CD4-positive, alpha-beta T cell treated with Interferon gamma for 1 hour (primary cell): ENCODE data around the gene RANBP17.

Experiments
- DNase-seq: peaks from one replicate; pipeline ENCODE4 v3.0.0-alpha.2; 2020

Gene RANBP17

DNA sequence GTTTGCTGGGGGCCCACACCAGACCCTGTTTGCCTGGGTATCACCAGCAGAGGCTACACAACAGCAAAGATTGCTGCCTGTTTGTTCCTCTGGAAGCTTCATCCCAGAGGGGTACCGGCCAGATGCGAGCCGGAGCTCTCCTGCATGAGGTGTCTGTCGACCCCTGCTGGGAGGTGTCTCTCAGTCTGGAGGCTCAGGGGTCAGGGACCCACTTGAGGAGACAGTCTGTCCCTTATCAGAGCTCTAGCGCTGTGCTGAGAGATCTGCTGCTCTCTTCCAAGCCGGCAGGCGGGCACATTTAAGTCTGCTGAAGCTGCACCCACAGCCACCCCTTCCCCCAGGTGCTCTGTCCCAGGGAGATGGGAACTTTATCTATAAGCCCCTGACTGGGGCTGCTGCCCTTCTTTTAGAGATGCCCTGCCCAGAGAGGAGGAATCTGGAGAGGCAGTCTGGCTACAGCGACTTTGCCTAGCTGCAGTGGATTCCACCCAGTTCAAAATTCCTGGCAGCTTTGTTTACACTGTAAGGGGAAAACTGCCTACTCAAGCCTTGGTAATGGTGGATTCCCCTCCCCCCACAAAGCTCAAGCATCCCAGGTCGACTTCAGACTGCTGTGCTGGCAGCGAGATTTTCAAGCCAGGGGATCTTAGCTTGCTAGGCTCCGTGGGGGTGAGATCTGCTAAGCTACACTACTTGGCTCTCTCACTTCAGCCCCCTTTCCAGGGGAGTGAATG, 241.2 kb downstream of the RANBP17 start:
- no peak for DNase-seq

DNA sequence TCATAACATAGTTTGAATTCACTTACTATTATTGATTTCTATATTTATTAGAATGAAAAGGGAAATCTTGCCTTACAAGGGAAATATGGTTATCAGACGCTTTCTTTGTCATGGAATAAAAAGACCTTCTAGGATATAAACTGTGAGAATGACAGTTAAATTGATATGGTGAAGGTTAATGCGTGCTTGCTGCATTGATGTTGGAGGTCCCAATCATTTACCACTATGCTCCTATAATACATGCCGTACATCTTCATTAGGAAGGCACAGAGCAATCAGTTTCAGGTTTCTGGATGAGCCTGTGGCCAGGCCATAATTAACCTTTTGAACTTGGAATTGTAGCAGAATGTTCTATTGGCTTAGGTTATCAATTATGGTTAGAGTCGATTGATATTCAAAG, 245.9 kb downstream of the RANBP17 start:
- no peak for DNase-seq

DNA sequence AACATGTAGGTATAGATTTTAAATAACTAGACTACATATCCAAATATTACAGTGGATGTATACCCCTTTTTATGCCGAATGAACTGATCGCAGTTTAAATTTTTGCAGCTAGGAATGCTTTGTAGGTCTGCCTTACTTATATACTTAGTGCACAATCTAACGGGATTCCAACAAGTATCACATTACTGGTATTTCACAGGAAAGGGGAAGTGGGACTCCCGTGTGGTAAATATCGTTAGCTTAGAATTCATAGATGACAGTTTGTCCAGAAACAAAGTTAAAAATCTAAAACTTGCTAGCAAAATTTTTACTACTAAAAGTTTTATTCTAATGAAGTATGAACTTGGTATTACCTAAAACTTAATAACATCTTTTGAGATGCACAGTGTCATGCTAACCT, 253.7 kb downstream of the RANBP17 start:
- DNase-seq: no peak

DNA sequence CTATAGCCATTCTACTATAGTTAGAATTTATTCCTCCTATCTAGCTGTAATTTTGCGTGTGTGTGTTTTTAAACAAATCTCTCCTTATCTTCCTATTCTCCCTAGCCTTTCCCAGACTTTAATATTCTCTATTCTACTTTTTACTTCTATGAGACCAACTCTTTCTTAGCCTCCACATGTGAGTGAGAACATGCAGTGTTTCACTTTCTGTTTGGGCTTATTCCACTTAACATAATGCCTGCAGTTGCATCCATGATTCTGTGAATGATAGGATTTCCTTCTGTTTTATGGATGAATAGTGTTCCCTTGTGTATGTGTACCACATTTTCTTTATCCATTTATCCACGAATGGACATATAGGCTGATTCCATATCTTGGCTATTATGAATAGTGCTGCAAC, 254.9 kb downstream of the RANBP17 start:
- no peak for DNase-seq

DNA sequence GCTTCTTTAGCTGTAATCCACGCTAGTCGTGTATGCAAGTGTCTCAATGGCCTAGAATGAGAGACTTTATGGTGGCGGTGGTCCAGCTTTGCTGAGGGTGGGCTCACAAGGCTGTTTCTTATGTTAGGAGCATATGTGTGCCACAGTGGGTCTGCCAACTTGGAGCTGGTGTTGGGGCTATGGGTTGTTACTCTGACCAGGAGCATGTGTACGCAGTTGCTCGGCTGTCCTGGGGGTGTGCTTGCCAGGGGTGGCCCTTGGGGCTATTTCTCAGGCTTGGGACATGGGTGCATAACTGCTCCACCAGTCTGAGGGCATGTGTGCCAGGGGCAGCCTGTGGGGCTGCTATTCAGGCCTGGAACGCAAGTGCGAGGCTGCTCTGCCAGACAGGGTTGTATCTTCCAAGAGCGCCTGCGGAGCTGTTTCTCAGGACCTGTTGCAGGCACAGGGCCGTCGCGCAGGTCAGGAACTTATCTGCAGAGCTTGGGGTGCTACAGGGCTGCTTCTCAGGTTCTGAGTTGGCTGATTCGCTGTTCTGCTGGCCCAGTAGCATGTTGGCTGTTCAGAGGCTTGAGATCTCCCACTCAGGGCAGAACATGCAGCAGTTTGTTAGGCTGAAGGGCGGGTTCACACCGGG, 259.3 kb downstream of the RANBP17 start:
- no peak for DNase-seq

DNA sequence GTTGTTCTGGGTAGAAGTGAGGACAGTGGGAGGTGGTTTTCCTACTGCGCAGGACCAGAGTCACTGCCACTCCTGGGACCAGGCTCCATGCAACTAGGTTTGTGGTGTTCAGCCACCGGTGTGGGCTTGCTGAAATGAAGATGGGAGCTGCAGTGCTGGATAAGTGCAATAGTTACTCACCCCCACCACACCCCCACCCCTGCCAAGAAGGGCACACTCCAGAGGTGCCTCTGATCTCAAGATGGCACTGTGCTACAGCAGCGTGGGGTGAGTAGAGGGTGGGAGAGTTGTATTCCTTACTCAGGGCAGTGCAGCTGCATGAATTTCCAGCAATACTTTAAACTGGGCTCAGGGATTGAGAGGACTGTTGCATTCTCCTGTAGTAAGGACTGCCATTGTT, 259.8 kb downstream of the RANBP17 start:
- DNase-seq: no peak

DNA sequence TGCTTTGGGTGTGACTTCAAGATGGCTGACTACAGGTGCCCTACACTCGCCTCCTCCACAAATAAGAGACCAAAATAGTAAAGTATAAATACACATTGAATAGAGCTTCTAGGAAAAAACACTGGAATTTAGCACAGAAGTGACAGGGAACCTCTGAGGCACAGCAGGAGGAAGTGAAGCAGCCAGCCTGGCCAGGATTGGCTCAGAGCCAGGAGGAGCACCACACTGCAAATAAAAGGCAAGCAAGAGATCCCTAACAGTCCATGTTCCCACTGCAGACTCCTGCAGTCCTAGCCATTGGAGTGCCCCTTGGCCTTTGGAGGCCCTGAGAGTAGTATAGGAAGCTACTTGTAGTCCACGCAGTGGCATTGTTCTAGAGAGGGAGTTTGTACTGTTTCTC, 260.6 kb downstream of the RANBP17 start:
- DNase-seq: no peak

DNA sequence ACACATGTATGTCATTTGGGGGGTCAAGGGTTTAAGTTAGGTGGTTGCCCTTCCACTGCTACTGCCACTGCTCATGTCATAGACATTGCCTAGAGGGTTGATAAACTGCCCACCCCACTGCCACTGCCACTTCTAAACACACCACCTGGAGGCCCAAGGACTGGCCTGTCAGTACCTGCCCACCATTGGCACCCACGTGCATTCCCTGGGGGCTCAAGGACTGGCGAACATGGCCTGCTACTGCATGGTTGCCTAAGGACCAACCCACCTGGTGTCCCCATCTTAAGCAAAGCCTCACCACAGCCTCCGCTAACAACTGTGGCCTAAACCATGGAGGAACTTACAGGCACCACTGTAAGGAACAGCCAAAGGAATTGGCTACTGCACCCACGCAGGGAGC, 261.6 kb downstream of the RANBP17 start:
- DNase-seq: no peak

DNA sequence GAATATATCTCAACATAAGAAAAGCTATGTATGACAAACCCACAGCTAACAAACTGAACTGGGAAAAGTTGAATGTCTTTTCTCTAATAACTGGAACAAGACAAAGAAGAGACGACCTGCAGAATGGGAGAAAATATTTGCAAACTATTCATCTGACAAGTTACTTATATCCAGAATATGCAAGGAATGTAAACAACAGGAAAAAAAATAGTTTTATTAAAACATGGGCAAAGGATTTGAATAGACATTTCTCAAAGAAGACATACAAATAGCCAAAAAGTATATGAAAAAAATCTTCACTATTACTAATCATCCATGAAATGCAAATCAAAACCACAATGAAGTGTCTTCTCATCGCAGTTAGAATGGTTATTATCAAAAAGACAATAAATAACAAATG, 265.5 kb downstream of the RANBP17 start:
- no peak for DNase-seq

DNA sequence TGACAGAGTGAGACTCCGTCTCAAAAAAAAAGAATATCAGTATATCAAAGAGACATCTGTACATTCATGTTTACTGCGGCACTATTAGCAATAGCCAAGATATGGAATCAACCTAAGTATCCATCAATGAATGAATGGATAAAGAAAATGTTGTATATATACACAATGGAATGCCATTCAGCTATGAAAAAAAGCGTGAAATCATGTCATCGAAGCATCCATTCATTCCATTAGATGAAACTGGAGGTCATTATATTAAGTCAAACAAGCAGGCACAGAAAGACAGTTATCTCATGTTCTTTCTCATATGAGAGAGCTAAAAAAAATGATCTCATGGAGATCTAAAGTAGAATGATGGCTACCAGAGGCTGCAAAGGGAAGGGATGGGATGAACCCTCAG, 266.3 kb downstream of the RANBP17 start:
- DNase-seq: no peak

DNA sequence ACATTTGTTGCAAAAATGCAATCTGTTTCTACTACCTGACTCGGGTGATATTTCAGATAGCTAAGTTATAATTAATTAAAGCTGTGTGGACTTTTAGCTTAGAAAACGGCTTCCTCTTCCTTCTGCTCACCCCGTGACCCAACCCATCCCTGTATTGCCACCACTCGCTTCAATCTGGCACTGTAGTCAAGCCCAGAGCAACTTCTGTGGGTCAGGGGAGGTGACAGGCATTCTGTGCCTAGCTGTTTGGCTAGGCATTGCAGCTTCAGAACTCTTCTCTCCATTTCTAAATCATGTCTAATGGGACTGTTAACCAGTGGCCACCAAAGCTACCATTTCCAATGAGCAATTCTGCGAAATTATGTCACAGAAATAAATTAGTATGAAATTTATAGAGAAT, 267.5 kb downstream of the RANBP17 start:
- no peak for DNase-seq

DNA sequence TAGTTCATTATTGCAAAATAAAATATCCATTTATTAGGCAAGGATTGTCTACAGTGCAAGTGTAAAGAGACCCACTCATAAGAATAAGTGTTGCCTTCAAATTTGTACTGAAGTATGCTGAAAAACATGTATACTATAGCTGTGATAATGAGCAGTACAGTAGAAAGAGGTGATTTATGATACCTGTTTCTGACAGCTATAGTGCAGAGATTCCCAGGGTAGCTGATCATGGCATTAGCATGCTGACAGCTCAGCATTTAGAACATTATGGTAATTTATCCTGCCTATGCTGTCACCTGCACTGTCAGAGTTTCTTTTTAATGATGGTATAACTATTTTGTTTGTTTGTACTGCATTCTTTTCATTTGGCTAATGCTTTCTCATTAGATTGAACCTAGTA, 269.7 kb downstream of the RANBP17 start:
- no peak for DNase-seq

DNA sequence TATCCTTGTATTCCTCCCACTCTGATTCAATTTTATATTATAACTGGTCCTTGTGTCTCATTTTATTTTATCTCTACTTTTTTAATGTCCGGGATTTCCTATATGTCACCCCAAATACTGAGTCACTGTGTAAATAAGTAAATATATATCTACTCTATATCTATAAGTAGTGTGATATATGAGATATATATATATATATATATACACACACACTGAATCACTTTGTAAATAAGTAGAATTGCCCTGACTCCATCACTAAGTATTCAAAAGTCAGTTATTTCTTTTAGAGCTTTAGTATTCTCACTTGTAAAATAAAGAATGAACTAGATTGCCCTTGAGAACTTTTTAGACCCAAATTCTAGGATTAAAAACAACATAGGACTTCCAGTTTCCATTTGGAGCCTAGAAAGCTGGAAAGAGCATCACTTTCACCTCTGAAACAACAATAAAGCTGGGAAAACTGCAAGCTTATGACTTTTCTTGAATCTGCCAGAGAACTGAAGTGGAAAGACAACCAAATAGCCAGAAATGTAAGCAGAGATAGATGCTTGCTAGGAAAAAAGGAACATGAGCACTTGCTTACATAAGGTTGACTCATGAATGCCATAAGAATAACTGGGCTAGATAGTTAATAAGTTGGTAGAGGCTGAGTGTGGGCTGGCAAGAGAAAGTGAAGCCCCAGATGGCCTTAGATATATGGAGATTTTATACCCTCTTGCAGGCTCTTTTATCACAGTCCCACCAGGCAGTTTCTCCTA, 276.1 kb downstream of the RANBP17 start:
- no peak for DNase-seq

DNA sequence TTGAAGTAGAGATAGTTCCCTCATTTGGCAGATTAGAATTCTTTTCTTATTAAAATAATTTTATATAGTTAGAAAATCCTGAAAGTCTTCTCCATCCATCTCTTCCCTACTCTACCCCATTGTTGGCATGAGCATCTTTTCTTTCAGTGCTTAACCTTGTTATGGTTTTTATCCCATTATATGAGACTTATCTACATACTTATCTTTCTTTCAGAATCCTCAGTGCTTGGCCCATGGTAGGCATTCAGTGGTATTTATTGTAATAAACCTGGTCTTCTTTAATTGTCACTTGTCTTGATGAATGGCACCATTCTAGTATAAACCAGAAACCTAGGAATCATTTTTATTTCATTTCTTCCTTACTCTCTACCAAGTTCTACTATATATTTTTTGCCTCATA, 277.4 kb downstream of the RANBP17 start:
- no peak for DNase-seq

DNA sequence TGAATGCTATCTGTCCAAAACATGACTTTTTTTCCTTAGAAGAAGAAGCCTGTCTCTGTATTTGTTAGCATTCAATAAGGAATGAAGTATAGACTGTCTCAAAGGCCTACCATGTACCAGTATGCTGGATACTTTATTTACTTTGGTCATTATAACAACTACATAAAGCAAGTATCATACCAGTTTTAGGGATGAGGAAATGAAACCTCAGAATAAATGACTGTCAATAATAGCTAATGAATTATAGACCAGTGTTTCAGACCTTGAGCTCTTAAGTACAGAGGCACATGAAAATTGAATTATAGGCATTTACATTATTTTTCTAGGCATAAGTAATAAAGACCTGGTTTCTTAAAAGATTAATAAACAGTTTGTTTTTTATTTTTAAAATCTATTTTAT, 280.8 kb downstream of the RANBP17 start:
- no peak for DNase-seq

DNA sequence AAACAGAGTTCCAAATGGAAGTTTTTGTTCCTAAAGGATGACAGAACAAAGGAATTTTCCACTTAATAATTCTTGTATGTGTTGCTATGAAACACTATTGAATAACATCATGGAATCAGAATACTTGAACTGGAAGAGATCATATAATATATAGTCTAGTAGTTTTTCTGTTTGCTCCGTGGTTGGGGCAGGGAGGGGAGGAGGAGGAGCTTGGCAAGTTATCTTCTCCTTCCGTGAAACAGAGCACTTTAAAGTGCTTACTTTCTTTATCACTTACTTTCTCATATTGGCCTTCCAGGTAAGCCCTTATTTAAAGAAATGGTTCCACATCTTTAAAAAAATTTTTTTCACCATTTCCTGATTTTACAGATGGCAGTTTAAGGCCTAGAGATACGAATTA, 281.4 kb downstream of the RANBP17 start:
- DNase-seq: no peak

DNA sequence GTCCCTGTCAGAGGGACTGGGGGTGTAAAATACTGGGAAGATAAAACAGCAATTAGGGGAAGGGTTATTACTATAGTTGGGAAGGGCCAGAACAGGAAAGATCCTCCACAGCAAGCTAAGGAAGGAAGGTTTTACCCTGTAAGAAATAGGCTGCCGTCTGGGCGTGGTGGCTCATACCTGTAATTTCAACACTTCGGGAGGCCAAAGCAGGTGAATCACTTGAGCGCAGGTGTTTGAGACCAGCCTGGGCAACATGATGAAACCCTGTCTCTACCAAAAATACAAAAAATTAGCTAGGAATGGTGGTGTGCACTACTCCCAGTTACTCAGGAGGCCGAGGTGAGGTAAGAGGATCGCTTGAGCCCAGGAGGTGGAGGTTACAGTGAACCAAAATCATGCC, 282.1 kb downstream of the RANBP17 start:
- DNase-seq: no peak

DNA sequence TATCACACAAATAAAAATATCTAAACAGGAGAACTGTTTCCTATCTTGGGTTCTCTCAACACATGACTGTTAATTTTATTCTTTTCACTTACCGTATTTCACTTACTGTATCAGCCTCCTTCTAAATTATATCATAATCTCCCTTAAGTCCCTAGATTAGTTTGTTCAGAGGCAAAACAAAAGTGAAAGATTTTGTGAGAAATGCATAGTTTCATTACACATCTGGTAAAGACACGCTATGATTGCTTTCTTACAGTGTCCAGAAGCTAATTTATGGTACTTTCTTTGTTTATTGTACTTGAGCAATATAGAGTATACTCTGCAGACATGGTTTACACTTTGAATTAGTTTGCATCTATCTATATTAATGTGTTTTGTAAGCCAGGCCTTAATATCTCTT, 287.5 kb downstream of the RANBP17 start:
- no peak for DNase-seq

DNA sequence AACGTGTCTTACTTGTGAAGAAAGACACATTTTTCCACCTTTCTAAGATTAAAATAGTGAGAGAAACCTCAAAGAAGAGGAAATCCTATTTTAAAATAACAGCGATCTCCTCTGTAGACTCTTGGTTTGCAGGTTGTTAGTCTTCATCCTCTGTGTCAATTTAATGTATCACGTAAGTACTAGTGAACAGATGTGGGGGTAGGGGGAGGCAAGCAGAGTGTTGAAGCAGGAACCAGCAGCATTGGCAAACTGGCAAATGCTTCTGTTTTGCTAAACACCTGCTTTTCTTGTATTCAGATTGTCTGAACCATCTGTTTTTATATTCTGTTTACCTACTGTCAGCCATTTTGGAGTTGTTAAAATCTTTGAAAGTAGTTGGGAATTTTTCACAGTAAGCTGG, 288.0 kb downstream of the RANBP17 start:
- no peak for DNase-seq

DNA sequence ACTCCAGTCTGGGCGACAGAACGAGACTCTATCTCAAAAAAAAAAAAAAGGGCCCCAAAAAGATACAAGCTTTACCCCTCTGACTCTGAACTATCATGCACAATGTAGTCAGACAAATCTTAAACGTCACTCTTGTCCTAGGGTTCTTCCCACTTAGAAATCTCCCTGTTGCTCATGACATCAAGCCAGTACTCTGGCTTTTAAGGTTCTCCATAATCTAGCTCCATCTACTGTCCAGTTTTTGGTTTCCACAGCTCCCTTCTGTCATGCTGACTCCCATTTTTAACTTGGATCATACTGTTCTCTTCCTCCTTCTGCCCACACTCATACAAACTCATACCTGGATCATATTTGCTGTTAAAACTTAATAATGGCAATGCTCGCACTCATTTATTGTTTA, 290.6 kb downstream of the RANBP17 start:
- DNase-seq: no peak

DNA sequence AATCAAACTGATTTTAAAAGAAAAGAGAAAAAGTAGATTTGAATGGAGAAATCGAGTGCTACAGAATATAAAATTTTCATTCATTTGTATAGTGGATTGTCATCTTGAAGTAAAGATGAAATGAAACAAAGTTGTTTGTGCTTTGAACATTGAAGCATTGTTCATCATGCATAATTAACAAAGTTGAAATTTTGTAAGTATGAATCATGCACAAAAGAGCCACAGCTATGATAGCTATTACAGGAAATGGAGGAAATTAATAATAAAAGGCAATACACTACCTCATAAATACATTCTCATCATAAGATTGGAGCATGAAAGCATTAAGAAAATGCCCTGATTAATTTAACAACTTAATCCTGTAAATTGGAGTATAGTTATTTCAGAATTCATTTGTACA, 293.8 kb downstream of the RANBP17 start:
- no peak for DNase-seq

DNA sequence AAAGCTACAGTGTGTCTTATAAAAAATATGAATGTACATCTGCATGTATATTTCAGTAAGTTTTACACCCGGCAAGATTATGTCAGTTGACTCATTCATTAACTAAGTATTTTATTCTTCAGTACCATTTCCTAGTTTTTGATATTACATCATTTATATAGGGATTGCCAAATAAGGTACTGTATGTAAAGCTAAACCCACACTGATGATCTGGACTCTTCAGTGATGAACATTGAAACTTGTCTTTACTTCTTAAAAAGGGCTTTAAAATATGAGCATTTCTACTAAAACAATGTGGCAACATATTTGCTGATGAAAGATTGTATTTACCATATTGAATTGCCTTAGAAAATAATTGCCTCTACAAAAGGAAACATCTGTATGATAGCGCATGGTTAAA, 295.5 kb downstream of the RANBP17 start:
- DNase-seq: no peak

DNA sequence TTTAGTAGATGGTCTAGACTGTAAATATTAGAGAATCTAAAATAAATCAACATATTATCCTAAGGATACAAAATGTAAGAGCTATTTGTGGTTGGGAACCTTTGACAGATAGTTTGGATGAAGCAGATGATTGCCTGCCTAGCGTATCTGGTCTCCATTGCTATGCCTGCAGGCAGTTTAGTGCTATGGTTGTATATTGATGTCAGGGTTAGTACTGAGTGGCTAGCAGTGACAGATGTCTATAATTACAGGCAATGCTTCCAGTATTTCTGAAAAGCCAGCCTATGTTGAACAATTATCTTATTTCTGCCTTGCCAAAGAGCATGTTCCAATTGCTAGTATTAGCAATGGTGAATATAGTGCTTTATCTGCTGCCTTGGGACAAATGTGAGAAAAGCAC, 296.0 kb downstream of the RANBP17 start:
- DNase-seq: no peak

DNA sequence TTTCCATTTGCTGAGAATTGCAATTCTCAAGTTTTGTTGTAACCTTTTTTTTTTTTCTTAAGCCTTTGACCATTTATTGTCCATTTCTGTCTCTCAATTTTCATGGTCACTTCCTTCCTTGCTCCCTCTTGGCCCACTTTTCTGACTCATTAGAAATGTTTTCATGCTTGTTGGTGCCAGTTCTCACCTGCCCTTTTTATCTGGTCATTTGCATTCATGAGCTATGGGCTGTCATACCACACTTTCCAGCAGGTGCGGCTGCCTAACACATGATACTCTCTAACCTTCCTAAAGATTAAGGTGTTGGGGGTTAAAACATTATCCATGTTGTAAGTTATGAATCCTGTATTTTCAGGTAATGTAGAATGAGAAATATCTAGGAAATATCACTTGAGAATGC, 296.8 kb downstream of the RANBP17 start:
- DNase-seq: no peak
